Suprapubic skin (tissue), 4 donors: Measurements from ENCODE around the gene TMC6.

Experiments used
- EP300 ChIP-seq: sonication (generic); formaldehyde crosslinking; IDR thresholded peaks from one replicate; pipeline ENCODE4 v1.6.1; 2017; ENCODE audit warnings: antibody characterized with exemption
- POLR2A ChIP-seq, 2 donors: fragments of 450-650 bp; IDR thresholded peaks; one replicate each; pipeline ENCODE4 v1.6.1; 2017; ENCODE audit warnings: antibody characterized with exemption in 2 of 2, mild to moderate bottlenecking in 2 of 2, moderate library complexity in 2 of 2
- POLR2AphosphoS5 ChIP-seq, 3 donors: sonication (generic); formaldehyde crosslinking; IDR thresholded peaks; one replicate each; pipeline ENCODE4 v1.6.1; 2017; ENCODE audit warnings: antibody characterized with exemption in 3 of 3
- TF ChIP-seq, protein P1 (sequence below), 2 donors: fragments of 200-600 bp in 1 of 2; fragments of 450-650 bp in 1 of 2; sonication (generic) in 1 of 2; IDR thresholded peaks; one replicate each; pipeline ENCODE4 v1.5.1; 2016 to 2019; ENCODE audit warnings: antibody characterized with exemption in 2 of 2, mild to moderate bottlenecking in 1 of 2, moderate library complexity in 1 of 2

DNA sequence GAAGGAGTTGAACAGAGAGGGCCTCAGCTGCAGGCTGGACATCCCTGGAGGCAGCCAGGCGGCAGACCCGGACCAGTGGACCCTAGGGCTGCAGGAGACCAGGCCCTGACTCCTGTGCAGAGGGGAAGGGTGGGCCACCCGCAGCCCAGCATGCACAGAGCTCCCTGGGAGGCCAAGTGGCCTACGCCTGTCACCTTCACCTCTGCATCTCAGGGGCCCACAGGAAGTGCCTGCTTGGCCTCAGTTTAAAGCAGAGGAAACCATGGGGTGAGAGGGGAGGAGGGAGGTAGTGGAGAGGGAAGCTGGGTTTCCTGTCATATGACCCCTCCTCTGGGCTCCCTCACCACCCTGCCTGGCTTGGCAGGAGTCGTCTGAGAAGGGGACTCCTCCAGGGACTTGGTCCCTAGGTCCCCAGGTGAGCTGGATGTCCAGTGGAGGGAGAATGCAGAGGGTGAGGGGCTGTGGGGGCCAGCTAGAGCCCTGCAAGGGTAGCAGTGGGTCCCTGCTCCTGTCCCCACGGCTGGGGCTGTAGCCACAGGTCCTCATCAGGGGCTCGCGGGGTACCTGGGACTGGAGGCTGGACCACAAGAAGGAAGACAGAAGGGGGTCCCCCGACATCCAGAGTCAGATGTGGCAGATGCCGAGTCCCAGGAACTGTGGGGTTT, 2.0 kb upstream of the TMC6 start, which contains the start of gene TMC8:
- TF ChIP-seq POLR2AphosphoS5 (IDR thresholded peaks at IDR 0.05), result no peak
- TF ChIP-seq, protein P1, sequence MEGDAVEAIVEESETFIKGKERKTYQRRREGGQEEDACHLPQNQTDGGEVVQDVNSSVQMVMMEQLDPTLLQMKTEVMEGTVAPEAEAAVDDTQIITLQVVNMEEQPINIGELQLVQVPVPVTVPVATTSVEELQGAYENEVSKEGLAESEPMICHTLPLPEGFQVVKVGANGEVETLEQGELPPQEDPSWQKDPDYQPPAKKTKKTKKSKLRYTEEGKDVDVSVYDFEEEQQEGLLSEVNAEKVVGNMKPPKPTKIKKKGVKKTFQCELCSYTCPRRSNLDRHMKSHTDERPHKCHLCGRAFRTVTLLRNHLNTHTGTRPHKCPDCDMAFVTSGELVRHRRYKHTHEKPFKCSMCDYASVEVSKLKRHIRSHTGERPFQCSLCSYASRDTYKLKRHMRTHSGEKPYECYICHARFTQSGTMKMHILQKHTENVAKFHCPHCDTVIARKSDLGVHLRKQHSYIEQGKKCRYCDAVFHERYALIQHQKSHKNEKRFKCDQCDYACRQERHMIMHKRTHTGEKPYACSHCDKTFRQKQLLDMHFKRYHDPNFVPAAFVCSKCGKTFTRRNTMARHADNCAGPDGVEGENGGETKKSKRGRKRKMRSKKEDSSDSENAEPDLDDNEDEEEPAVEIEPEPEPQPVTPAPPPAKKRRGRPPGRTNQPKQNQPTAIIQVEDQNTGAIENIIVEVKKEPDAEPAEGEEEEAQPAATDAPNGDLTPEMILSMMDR (IDR thresholded peaks at IDR 0.05), result no peak
- TF ChIP-seq POLR2A (IDR thresholded peaks at IDR 0.05), result no peak
- no peak for TF ChIP-seq EP300
